ENCODE data around the gene PRIM2.

DNA sequence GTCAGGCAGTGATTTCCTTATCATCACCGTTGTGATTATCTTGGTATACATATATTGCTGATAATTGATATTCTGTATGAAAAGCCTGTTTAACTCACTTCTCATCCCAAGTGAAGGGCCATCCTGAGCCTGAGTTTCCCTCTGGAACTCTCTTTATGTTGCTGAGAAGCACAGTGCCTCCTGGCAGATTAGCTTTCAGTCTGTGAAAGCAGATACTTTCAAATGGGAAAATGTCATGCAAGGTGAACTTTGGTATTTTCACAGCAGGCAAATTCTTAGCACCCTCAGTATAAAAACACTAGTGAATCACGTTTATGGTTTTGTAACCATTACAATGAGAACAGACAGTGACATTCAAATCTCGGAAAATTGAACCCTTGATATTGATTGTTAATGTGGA, 151.6 kb downstream of the PRIM2 start:
- TF ChIP-seq, protein P1, sequence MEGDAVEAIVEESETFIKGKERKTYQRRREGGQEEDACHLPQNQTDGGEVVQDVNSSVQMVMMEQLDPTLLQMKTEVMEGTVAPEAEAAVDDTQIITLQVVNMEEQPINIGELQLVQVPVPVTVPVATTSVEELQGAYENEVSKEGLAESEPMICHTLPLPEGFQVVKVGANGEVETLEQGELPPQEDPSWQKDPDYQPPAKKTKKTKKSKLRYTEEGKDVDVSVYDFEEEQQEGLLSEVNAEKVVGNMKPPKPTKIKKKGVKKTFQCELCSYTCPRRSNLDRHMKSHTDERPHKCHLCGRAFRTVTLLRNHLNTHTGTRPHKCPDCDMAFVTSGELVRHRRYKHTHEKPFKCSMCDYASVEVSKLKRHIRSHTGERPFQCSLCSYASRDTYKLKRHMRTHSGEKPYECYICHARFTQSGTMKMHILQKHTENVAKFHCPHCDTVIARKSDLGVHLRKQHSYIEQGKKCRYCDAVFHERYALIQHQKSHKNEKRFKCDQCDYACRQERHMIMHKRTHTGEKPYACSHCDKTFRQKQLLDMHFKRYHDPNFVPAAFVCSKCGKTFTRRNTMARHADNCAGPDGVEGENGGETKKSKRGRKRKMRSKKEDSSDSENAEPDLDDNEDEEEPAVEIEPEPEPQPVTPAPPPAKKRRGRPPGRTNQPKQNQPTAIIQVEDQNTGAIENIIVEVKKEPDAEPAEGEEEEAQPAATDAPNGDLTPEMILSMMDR (IDR thresholded peaks at IDR 0.05; ENCODE audit: low read length) = no peak
- no peak for TF ChIP-seq EZH2 (IDR thresholded peaks at IDR 0.05; ENCODE audit: borderline replicate concordance, low read length)
